ENCODE results near the gene CHAF1B. TPM values are rescaled to one million over a fixed set of nuclear protein-coding genes. Genes with fewer than 3 reads are reported as not detected.

The CHAF1B gene
- total and polyA plus RNA-seq, 2 experiments from 2014 or later: 1.1 to 1.9 TPM

DNA sequence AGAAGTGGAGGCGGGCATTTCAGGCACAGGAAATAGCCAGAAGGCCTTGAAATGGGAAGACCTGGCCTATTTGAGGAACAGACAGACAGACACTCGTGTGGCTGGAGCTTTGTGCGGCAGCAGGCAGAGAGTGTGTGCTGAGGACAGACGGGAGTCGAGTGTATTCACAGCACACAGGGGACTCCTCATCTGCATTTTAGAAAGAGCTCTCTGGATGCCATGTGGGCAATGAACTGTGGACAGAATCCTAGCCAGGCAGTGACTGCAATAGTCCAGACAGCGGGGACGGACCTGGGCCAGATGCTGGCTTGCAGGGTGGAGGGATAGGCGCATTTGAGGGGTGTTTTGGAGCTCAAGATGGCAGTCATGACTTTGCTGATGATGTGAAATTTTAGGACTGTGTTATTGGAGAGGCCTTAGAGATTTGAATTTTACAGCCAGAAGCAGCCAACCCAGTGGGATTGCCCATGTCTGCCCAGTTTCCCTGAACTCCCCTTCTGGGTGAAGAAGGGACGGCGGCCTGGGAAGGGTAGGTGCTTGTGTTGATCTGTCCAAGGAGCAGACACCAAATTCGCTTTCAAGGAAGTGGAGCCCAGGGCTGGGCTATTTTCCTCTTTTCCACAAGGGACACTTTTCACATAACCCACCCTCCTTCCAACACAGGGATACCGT is 43.7 kb downstream of the CHAF1B start:
- H4K20me1 ChIP-seq (ENCODE audit: insufficient read depth, poor library complexity, severe bottlenecking): no peaks in the 10 kb centered on the region
- H3K27ac ChIP-seq: no peak overlapping the region
- no peak for TF ChIP-seq EZH2phosphoT487 (IDR thresholded peaks at IDR 0.05; ENCODE audit: low read depth, severe bottlenecking, unreplicated experiment)
- TF ChIP-seq, protein P1, sequence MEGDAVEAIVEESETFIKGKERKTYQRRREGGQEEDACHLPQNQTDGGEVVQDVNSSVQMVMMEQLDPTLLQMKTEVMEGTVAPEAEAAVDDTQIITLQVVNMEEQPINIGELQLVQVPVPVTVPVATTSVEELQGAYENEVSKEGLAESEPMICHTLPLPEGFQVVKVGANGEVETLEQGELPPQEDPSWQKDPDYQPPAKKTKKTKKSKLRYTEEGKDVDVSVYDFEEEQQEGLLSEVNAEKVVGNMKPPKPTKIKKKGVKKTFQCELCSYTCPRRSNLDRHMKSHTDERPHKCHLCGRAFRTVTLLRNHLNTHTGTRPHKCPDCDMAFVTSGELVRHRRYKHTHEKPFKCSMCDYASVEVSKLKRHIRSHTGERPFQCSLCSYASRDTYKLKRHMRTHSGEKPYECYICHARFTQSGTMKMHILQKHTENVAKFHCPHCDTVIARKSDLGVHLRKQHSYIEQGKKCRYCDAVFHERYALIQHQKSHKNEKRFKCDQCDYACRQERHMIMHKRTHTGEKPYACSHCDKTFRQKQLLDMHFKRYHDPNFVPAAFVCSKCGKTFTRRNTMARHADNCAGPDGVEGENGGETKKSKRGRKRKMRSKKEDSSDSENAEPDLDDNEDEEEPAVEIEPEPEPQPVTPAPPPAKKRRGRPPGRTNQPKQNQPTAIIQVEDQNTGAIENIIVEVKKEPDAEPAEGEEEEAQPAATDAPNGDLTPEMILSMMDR (IDR thresholded peaks at IDR 0.05; ENCODE audit: poor library complexity): no peak
- no peak for TF ChIP-seq EZH2 (IDR thresholded peaks at IDR 0.05; ENCODE audit: borderline replicate concordance)
- DNase-seq (ENCODE audit: low spot score): no peak
- H3K79me2 ChIP-seq: no peaks in the 10 kb centered on the region
- 90% methylated on average over 12 of the region's 12 CpGs for WGBS (ENCODE audit: low lambda C conversion rate, missing lambda C conversion rate)
- H3K27me3 ChIP-seq: no peaks in the 10 kb centered on the region
- H3K4me1 ChIP-seq (ENCODE audit: insufficient read depth): peaks cover 14% of the 10 kb centered on the region
- no peaks in the 10 kb centered on the region for H3K36me3 ChIP-seq (replicated peaks; ENCODE audit: insufficient read depth, low read depth)
- H3K4me2 ChIP-seq: no peak overlapping the region
- H3K9me3 ChIP-seq (ENCODE audit: low read depth): no peaks in the 10 kb centered on the region
- H3K4me3 ChIP-seq: no peak overlapping the region
- no peaks in the 10 kb centered on the region for H3K9me2 ChIP-seq (replicated peaks; ENCODE audit: insufficient read depth)
- no peak overlapping the region for H2AFZ ChIP-seq

DNA sequence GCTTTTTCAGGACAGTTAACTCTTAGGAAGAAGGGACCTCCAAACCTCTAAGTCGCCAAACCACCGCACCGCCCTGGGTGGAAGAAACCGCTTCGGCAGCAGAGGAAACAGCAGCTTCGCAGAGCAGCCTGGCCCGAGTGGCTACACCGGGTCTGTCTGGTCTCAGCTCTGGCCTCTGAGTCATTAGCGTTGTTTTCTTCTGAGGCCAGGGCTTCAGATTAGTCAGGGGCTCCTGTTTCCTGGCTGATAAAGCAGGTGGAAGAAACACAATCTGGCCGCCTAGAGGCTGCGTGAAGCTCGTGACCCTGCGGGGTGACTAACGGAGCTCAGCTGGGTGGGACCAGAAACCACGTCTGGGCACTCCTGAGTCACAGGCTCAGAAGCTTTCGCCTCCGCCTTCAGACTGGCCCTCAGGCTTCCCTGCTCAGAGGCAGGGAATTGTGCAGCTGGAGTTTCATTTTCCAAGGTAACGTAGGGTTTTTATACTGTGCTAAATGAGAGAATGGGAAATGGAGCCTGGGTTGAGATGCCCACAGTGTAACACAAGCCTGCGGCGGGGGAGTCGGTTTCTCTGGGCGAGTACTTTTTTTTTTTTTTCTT is 44.9 kb downstream of the CHAF1B start:
- Histone ChIP-seq H3K4me3 (no peak overlapping the region), H2AFZ (no peak overlapping the region), H3K36me3 (replicated peaks; ENCODE audit: insufficient read depth, low read depth) (no peaks in the 10 kb centered on the region), H3K27me3 (no peaks in the 10 kb centered on the region), H3K9me2 (replicated peaks; ENCODE audit: insufficient read depth) (no peaks in the 10 kb centered on the region), H4K20me1 (ENCODE audit: insufficient read depth, poor library complexity, severe bottlenecking) (no peaks in the 10 kb centered on the region), H3K79me2 (no peaks in the 10 kb centered on the region), H3K27ac (peak overlapping the region; percentile 83), H3K4me2 (peak overlapping the region; percentile 62), H3K4me1 (ENCODE audit: insufficient read depth) (peaks cover 14% of the 10 kb centered on the region), H3K9me3 (ENCODE audit: low read depth) (no peaks in the 10 kb centered on the region)
- DNase-seq (ENCODE audit: low spot score): peak; percentile 94
- WGBS (ENCODE audit: low lambda C conversion rate, missing lambda C conversion rate): 34% methylated on average over 22 of the region's 22 CpGs
- TF ChIP-seq, protein P1 (IDR thresholded peaks at IDR 0.05; ENCODE audit: poor library complexity): no peak
- no peak for TF ChIP-seq EZH2phosphoT487 (IDR thresholded peaks at IDR 0.05; ENCODE audit: low read depth, severe bottlenecking, unreplicated experiment)
- no peak for TF ChIP-seq EZH2 (IDR thresholded peaks at IDR 0.05; ENCODE audit: borderline replicate concordance)

DNA sequence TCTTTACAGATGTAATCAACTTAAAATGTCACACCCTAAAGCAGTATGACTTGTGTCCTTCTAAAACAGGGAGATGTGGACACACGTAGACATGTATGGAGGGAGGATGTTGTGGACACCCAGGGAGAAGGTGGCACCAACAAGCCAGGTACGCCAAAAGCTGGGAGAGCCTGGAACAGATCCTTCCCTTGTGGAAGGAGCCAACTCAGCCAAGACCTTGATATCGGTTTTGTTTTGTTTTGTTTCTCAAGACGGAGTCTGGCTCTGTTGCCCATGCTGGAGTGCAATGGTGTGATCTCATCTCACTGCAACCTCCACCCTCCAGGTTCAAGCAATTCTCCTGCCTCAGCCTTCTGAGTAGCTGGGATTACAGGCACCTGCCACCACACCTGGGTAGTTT is 45.6 kb downstream of the CHAF1B start:
- no peaks in the 10 kb centered on the region for H3K36me3 ChIP-seq (replicated peaks; ENCODE audit: insufficient read depth, low read depth)
- H3K4me1 ChIP-seq (ENCODE audit: insufficient read depth): peaks cover 14% of the 10 kb centered on the region
- WGBS (ENCODE audit: low lambda C conversion rate, missing lambda C conversion rate): 93% methylated on average over 4 of the region's 4 CpGs
- H3K9me2 ChIP-seq (replicated peaks; ENCODE audit: insufficient read depth): no peaks in the 10 kb centered on the region
- H3K27me3 ChIP-seq: no peaks in the 10 kb centered on the region
- DNase-seq (ENCODE audit: low spot score): no peak
- no peak for TF ChIP-seq EZH2phosphoT487 (IDR thresholded peaks at IDR 0.05; ENCODE audit: low read depth, severe bottlenecking, unreplicated experiment)
- TF ChIP-seq EZH2 (IDR thresholded peaks at IDR 0.05; ENCODE audit: borderline replicate concordance): no peak
- TF ChIP-seq, protein P1 (IDR thresholded peaks at IDR 0.05; ENCODE audit: poor library complexity): no peak
- no peak overlapping the region for H3K4me3 ChIP-seq
- H3K4me2 ChIP-seq: peak overlapping the region; percentile 62
- H3K79me2 ChIP-seq: no peaks in the 10 kb centered on the region
- H3K27ac ChIP-seq: peak overlapping the region; percentile 68
- no peaks in the 10 kb centered on the region for H3K9me3 ChIP-seq (ENCODE audit: low read depth)
- H4K20me1 ChIP-seq (ENCODE audit: insufficient read depth, poor library complexity, severe bottlenecking): no peaks in the 10 kb centered on the region
- H2AFZ ChIP-seq: no peak overlapping the region
